GM18867 (cell line): ENCODE data around the gene RHBDD2.
"Not testable (repeated sequence)": the region's sequence is repeated elsewhere in the genome, so short reads cannot be mapped to it uniquely, and the experiment has no call there.

ENCODE experiments used
- ATAC-seq: cut with Tn5 transposase; IDR thresholded peaks from one replicate; pipeline ENCODE4 v1.9.1; 2021; ENCODE audit warnings: mild to moderate bottlenecking, moderate library complexity; ENCODE audit not compliant: unreplicated experiment

Gene RHBDD2

DNA sequence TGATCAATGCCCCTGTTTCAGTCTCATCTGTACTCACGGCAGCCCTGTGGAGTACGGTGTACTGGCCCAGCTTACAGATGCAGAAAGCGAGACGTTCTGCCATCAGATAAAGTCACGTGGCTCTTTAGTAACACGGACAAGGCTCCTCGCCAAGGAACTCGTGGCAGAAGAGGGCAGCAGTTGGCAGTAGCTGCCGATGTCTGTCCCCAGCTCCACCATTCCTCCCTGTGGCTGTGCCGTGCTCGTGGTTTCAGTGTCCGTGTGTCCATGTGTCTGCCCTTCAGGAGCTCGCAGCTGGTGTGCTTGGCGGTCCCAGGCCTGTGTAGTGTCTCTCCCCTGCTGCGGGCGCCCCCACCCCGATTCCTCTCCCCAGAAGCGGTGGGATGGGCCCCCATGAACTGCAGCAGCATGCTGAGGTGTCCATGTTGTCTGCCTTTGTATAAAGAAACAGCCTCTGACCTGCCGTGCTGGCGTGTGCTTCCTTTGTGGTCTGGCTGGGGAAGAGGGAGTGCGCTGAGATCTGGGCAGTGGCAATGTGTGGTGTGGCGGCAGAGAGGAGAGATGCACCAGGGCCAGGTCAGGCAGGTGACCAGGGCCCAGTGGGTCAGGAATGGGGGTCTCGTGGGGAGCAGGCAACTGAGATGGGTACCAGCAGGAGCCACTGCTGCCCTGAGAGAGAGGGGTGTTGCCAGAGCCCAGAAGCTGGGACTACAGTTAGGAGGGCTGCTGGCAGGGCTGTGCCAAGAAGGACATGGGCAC is 9.8 kb downstream of the RHBDD2 start:
- ATAC-seq = no peak

DNA sequence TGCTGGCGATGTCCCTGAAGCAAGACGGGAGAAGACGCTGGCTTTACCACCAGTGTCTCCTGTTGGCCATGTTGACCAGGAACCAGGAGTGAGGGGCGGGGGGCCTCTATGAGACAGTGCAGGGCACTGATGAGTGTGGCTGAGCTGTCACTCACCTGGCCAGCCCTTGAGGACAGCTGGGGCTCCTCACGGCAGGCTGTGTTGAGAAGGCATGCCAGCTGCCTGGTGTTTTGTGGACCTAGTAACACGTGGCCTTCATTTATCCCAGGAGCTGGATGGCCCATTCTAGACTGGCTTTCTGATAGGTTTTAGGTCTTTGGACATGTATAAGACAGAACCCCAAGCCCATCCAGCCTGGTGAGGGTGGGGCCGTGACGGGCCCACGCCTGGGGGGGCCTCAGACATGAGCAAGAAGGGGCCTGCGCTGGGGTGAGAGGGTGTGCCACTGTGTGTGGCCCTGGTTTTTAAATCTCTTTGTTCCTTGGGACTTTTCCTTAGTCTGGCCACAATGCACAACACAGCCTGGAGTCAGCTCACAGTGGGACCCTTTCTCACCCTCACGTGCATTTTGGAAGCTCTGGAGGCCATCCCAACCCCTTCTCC is 10.5 kb downstream of the RHBDD2 start:
- ATAC-seq = no peak

DNA sequence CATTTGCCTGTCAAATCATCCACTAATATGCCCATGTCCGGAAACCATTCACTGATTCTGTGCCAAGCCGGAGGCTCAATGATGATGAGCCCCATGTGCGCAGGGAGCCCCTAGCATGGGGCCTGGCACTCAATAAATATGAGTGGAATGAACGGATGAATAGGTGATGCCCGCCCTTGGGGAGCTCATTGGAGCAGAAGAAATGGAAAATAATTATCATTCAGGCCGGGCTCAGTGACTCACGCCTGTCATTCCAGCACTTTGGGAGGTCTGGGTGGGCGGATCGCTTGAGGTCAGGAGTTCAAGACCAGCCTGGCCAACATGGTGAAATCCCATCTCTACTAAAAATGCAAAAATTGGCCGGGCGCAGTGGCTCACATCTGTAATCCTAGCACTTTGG is 11.0 kb downstream of the RHBDD2 start:
- no peak for ATAC-seq

DNA sequence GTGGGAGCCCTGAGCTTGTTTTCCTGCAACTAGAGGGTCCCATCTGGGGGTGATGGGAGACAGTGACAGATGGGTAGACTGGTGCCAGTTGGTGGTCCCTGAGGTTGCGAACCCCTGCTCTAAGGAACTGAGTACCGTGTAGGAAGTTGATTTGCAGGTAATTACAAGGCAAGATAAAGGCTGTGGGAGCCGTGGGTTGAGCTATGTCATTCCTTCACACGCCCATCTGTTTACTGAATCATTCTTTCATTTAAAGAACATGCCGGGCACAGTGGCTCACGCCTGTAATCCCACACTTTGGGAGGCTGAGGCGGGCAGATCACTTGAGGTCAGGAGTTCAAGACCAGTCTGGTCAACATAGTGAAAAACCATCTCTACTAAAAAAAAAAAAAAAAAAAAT is 12.4 kb downstream of the RHBDD2 start:
- not testable (repeated sequence) for ATAC-seq

DNA sequence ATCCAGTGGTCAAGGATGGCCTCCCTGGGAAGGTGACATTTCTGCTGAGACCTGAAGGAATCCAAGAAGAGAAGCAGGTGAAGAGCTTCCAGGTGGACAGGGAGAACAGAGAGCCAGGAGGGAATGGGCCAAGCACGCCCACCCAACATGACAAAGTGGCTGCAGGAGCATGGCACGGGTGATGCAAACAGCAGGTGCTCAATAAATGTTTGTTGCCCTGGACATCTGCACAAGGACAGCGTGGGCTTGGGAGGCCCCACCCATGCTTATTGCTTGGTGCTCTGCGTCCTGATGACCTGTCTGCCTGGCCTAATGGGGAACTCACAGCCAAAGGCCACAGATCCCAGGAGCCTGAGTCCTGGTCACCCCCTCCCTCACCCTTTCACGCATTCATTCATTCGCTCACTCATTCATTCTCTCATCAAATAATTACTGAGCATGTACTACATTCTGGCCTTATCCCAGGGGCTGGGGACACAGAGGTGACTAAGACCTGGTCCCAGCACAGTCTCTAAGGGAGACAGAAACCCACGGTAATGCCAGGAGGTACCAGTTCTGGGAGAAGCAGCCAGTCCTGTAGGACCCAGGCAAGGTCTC is 13.1 kb downstream of the RHBDD2 start:
- no peak for ATAC-seq

DNA sequence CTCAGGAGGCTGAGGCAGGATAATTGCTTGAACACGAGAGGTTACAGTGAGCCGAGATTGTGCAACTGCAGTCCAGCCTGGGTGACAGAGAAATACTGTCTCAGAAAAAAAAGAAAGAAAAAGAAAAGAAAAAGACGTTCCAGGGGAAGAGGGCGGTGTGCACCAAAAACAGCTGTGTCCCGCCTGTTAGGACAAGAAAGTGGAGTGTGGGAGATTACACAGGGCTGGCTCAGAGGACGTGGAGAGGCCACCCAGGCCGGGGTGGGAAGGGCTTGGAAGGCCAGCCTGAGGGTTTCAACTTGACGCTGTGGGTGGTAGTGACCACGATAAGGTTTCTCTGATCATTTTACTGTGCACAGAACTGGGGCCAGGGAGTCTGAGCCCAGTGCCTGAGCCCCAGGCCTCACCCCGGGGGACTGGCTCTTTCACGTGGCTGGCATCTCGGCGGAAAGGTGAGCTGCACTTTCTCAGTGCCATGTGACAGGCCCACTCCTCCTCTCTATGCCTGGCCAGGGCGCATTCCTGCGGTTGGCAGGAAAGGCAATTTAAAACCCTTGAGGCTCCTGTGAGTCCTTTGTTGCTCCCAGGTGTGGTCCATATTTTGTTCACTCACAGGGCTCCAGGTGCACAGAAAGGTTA is 13.9 kb downstream of the RHBDD2 start:
- no peak for ATAC-seq

DNA sequence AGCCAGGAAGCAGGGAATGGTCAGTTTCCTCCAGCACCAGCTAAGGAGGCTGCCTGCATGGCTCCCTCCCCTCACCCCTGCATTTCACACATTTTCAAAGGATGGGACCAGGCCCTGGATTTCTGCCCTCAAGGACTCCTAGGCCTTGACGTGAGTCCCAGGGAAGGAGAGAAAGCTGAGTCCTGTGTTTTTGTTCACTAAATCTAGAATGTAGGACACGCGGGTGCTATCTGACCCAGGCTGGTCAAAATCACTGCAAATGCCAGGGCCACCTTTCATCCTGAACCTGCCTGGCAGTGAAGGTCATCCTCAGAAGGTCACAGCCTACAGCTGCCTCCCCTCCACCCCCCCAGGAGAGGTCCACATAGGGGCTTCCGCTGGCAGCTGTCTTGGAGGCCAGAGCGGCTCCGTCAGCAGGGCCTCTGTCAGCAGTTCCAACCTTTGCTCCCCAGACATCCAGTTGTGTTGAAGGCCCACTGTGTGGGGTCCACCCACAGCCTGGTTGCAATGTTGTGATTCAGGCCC is 18.0 kb downstream of the RHBDD2 start:
- no peak for ATAC-seq

DNA sequence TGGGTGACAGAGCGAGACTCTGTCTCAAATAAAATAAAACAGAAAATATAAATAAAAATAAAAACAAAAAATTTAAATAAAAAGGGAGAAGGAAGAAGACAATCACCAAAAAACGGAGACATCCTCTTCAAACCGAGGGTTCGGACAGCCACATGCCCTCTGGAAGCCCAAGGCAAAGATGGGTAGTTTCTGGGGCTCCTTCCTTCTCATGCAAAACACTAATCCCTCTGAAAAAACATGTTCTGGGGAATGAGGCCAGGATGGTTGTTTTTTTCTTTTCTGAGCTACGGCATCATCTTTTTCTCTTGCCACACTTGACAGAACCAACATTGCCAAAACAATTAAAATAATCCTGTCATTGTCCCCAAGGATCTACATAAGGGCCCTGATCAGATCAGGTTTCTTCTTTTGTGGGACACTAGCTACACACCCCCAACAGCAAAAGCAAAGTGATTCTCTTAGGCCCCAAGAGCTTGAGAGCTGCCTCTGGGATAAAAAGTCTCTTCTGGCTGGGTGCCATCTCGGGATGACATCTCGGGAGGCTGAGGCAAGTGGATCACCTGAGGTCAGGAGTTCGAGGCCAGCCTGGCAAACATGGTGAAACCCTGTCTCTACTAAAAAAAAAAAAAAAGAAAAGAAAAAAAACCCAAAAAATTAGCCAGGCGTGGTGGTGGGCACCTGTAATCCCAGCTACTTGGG is 21.9 kb downstream of the RHBDD2 start:
- no peak for ATAC-seq

DNA sequence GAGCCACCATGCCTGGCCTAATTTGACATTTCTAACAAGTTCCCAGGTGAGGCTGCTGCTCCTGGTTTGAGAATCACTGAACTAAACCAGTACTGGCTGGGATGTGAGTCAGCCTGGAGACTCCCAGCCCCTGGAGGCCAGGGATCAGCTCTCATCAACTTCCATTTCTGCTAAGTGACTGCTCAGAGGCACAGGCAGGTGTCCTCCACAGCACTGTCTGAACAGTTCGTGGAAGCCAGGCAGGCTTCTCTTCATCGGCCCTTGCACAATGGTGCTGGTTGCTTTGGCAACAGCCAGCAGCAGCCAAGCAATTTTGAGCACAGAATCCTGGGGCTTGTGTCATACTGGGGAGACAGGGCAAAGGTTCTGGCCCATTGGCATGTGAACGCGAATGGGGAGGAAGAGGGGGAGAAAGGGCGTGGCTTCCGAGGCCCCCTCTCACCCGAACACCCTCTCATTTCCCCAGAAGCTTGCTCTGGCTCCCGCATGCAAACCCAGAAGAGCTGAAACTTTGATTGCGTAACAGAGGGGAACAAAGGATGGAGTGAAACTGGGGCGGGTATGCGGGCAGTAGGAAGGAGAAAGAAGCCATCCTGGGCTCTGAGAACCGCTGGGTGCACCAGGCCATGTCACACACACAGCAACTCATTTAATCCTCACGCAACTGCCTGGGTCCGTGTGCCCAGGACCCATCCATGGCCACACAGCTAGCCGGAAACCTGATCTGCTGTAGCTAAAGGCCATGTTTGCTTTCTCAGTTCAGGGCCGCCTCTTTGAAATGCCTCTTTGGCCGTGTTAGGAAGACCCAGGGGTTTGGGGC is 27.2 kb downstream of the RHBDD2 start:
- no peak for ATAC-seq

DNA sequence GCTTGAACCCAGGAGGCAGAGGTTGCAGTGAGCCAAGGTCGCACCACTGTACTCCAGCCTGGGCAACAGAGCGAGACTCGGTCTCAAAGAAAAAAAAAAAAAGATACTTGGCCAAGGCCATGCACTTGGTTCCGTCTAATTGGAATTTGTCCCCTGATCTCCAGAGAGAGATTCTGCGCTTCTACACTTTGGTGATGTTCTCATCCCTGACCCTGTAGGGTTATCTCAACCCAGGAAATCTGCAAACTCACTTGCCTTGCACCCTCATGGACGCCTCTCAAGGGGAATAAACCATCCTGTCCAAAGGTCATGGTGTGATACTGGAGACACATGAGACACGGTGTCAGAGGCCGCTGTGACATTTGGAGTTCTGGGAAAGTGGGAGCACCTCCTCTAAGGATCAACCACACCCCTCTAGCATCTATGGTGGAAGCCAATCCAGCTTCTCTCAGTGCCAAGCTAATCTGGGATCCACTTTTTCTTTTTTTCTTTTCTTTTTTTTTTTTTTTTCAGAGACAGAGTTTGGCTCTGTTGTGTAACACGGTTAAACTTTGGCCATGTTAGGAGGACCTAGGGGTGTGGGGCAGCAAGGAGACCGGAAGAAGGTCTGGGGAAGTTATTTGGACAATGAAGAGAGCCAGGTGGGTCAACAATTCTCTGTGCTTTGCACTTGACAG is 28.3 kb downstream of the RHBDD2 start:
- no peak for ATAC-seq

DNA sequence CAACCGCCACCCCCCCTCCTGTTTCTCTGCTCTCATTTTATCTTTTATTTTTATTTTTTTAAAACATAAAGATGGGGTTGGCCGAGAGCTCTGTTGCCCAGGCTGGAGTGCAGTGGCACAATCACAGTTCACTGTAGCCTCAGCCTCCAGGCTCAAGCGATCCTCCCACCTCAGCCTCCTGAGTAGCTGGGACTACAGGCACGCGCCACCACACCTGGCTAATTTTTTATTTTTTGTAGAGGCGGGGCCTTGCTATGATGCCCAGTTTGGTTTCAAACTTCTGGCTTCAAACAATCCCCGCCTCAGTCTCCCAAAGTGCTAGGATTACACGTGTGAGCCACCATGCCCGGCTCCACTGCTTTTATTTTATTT is 28.8 kb downstream of the RHBDD2 start:
- not testable (repeated sequence) for ATAC-seq

DNA sequence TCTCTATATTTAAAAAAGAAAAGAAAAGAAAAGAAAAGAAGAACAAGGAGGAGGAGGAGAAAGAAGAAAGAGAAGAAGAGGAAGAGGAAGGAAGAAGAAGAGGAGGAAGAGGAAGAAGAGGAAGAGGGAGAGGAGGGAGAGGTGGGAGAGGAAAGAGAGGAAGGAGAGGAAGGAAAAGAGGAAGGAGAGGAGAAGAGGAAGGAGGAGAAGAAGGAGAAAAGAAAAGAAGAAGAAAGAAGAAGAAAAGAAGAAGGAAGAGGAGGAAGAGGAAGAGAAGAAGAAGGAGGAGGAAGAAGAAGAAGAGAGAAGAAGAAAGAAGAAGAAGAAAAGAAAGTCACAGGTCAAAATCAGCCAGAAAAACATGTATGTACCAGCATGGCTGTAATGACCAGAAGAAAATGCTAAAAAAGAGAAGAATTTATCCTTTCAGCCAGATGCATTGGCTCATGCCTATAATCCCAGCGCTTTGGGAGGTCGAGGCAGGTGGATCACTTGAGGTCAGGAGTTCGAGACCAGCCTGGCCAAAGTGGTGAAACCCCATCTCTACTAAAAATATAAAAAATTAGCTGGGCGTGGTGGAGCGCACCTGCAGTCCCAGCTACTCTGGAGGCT is 30.8 kb downstream of the RHBDD2 start:
- no peak for ATAC-seq

DNA sequence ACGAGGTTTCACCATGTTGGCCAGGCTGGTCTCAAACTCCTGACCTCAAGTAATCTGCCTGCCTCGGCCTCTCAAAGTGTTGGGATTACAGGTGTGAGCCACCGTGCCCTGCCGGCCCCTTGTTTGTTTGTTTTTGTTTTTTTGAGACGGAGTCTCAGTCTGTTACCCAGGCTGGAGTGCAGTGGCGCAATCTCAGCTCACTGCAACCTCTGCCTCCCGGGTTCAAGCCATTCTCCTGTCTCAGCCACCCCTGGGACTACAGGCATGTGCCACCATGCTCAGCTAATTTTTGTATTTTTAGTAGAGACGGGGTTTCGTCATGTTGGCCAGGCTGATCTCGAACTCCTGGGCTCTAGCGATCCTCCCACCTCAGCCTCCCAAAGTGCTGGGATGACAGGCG is 32.4 kb downstream of the RHBDD2 start:
- ATAC-seq = not testable (repeated sequence)

DNA sequence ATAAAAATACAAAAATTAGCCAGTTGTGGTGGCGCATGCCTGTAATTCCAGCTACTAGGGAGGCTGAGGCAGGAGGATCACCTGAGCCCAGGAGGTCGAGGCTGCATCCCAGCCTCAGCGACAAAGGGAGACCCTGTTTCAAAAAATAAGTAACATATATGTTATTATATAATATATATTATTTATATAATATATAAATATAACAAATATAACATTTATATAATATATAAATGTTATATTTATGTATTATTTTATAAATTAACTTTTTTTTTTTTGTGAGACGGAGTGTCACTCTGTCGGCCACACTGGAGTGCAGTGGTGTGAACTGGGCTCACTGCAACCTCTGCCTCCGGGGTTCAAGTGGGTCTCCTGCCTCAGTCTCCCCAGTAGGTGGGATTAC is 34.6 kb downstream of the RHBDD2 start:
- ATAC-seq = no peak

DNA sequence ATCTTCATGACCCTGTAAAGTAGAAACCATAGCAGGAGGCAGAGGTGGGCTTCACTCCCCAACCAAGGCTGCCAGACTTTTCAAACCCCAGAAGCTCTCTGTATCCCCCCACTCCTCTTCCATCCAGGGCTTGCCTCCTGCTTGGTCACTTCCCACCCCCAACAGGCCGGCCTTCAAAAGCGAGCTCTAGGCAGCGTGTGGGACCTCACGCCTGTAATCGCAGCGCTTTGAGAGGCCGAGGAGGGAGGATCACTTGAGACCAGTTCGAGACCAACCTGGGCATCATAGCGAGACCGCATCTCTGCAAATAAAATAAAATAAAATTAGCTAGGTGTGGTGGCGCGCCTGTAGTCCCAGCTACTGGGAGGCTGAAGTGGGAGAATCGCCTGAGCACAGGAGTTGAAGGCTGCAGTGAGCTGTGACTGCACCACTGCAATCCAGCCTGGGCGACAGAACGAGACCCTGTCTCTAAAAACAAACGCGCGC is 35.4 kb downstream of the RHBDD2 start:
- ATAC-seq = no peak

DNA sequence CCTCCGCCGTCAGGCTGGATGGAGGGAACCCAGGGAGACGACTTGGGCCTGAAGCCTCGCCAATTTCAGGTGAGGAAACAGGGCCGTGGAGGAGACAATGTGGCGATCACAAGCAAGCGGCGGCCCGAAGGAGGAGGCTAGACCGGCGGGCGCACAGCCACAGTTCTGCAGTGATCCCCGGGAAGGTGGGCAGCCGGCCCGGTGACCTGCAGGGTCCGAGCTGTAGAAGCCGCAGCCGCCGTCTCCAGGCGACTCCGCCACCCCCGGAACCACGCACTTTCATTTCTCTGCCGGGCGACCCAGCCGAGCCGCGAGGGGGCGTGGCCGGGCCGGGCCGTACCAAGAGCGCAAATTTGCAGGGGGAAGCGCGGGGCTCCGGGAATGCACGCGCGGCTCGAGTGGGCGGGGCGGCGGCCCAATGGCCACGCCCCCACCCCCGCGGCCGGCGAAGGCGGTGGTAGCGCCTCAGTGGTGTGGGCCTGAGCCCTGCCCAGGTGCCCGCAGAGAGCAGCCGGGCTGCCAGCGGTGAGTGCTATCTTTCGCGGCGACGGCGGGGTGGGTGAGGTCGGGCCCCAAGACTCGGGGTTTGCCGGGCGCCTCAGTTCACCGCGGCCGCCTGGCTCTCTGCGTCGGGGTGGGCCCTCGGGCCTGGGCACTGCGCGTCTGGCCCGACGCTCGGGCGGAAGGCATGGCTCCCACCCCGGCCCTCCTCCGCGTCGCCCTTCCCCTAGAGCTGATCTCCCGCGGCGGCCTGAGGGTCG is 36.0 kb downstream of the RHBDD2 start, which contains the start of gene POR:
POR (plus strand) TSS at position 501 of the 761 bp plus-strand sequence. CDS start 38,847 bp downstream, outside the sequence.
- ATAC-seq = peak; percentile 90

DNA sequence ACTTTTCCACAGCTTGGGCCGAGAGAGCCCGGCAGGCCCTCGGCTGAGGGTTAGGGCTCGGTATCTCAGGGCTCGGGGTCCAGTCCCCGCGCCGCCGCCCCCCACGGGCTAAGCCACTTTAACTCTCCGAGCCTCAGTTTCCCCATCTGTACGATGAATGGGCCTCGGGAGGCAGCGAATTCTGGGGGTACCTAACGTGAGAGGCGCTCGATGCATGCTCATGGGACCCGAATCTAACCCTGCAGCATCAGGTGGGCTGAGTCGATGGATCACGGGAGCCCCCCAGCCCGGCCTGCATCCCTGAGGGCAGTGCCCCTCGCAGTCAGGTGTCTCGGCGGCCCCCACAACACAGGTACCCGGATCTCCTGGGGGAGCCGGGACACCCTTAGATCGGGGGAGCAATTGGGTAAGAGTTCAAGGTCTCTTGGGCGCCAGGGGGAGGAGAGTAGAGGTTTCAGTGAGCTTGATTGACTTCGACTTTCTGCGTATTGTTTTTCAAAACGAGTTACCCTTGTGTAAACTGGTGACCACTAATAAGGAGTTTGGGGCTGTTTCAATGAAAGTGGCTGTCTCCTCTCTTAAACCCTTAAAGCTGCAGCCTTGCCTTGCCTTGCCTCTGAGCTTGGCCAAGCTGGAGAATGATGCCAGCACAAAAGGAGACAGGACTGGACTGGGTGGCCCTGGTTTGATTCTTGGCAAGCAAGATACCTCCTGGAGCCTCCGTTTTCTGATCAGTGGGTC is 36.8 kb downstream of the RHBDD2 start:
- ATAC-seq = peak; percentile 13
